Hepatocyte (in vitro differentiated cells): Measurements from ENCODE around the gene EFNB1. TPM values are rescaled to one million over a fixed set of nuclear protein-coding genes. Genes with fewer than 3 reads are reported as not detected.

ENCODE experiments used
- DNase-seq: peaks from one replicate; pipeline ENCODE4 v3.0.0-alpha.2; 2016; ENCODE audit warnings: low spot score
- H2AFZ ChIP-seq: fragments of 200-600 bp; sonication (generic); 2 replicates; pipeline ENCODE4 v1.6.0; 2016; ENCODE audit warnings: antibody characterized with exemption, mild to moderate bottlenecking
- H3K27ac ChIP-seq: fragments of 200-600 bp; sonication (generic); 2 replicates; pipeline ENCODE4 v1.5.1; 2016; ENCODE audit warnings: mild to moderate bottlenecking
- H3K27me3 ChIP-seq: fragments of 200-600 bp; sonication (generic); 2 replicates; pipeline ENCODE4 v1.6.1; 2016
- H3K36me3 ChIP-seq: fragments of 200-600 bp; sonication (generic); replicated peaks from 2 replicates; pipeline ENCODE4 v1.5.1; 2016; ENCODE audit warnings: low read depth; ENCODE audit not compliant: insufficient read depth
- H3K4me1 ChIP-seq: fragments of 200-600 bp; sonication (generic); 2 replicates; pipeline ENCODE4 v1.5.1; 2016; ENCODE audit warnings: mild to moderate bottlenecking, moderate library complexity; ENCODE audit not compliant: insufficient read depth
- H3K4me2 ChIP-seq: fragments of 200-600 bp; sonication (generic); 2 replicates; pipeline ENCODE4 v1.6.0; 2016
- H3K4me3 ChIP-seq: fragments of 200-600 bp; sonication (generic); 2 replicates; pipeline ENCODE4 v1.5.1; 2016; ENCODE audit warnings: mild to moderate bottlenecking
- H3K79me2 ChIP-seq: fragments of 200-600 bp; sonication (generic); 2 replicates; pipeline ENCODE4 v1.6.0; 2017; ENCODE audit warnings: mild to moderate bottlenecking
- H3K9me2 ChIP-seq: fragments of 200-600 bp; sonication (generic); replicated peaks from 2 replicates; pipeline ENCODE4 v1.6.0; 2017; ENCODE audit warnings: mild to moderate bottlenecking; ENCODE audit not compliant: insufficient read depth
- H3K9me3 ChIP-seq: fragments of 200-600 bp; sonication (generic); 2 replicates; pipeline ENCODE4 v1.5.1; 2016; ENCODE audit warnings: low read depth, mild to moderate bottlenecking
- H4K20me1 ChIP-seq: fragments of 200-600 bp; sonication (generic); 2 replicates; pipeline ENCODE4 v1.6.0; 2016; ENCODE audit warnings: mild to moderate bottlenecking; ENCODE audit not compliant: insufficient read depth, poor library complexity, severe bottlenecking
- CTCF ChIP-seq: fragments of 200-600 bp; sonication (generic); IDR thresholded peaks from 2 replicates; pipeline ENCODE4 v1.5.1; 2016; ENCODE audit warnings: antibody characterized with exemption, mild to moderate bottlenecking; ENCODE audit not compliant: poor library complexity
- EZH2 ChIP-seq: fragments of 200-600 bp; sonication (generic); IDR thresholded peaks from 2 replicates; pipeline ENCODE4 v1.6.1; 2016; ENCODE audit warnings: antibody characterized with exemption, mild to moderate bottlenecking, borderline replicate concordance
- EZH2phosphoT487 ChIP-seq: fragments of 200-600 bp; sonication (generic); IDR thresholded peaks from one replicate; pipeline ENCODE4 v1.6.1; 2018; ENCODE audit warnings: antibody characterized with exemption, mild to moderate bottlenecking, low read depth, moderate library complexity; ENCODE audit not compliant: unreplicated experiment, severe bottlenecking
- WGBS: methylation state at CpG from one replicate; pipeline ENCODE4 v1.1.6; 2016; ENCODE audit warnings: low lambda C conversion rate; ENCODE audit errors: missing lambda C conversion rate; 5-methylcytosine and 5-hydroxymethylcytosine counted together
- polyA plus RNA-seq: library from polyadenylated mRNA; unstranded; fragments of >200 nt; fragmentation: Nextera tagmentation; extraction: Ambion mirVana; gene quantifications from 2 replicates; pipeline ENCODE4 v1.2.1, GENCODE V29; 2016
- total RNA-seq: library from RNA; depleted of rRNA; stranded (reverse); fragments of >200 nt; gene quantifications from 2 replicates; pipeline ENCODE4 v1.2.3, GENCODE V29; 2014

EFNB1 gene
- total and polyA plus RNA-seq, 2 experiments from 2014 or later: 35.1 to 46.4 TPM

GRCh38 chrX:68801737-68802290 is 27.0 kb upstream of the EFNB1 start:
- WGBS: 67% methylated on average over 4 of the region's 4 CpGs
- DNase-seq: no peak

GRCh38 chrX:68807818-68808217 is 21.0 kb upstream of the EFNB1 start:
- Histone ChIP-seq H3K4me2 (no peak overlapping the region), H3K9me3 (no peaks in the 10 kb centered on the region), H2AFZ (no peak overlapping the region), H3K79me2 (no peaks in the 10 kb centered on the region), H4K20me1 (no peaks in the 10 kb centered on the region), H3K4me1 (no peaks in the 10 kb centered on the region), H3K4me3 (no peak overlapping the region), H3K27me3 (no peaks in the 10 kb centered on the region), H3K36me3 (no peaks in the 10 kb centered on the region), H3K9me2 (no peaks in the 10 kb centered on the region), H3K27ac (no peak overlapping the region)
- WGBS: 20% methylated on average over 3 of the region's 3 CpGs
- TF ChIP-seq CTCF: peak; percentile 37
- TF ChIP-seq EZH2: no peak
- TF ChIP-seq EZH2phosphoT487: no peak
- DNase-seq: peak; percentile 40

More at GRCh38 chrX:68801737-68802290, 27.0 kb upstream of the EFNB1 start:
- no peak overlapping the region for H3K4me2 ChIP-seq
- no peaks in the 10 kb centered on the region for H3K27me3 ChIP-seq
- H2AFZ ChIP-seq: no peak overlapping the region
- no peaks in the 10 kb centered on the region for H3K79me2 ChIP-seq
- H3K9me3 ChIP-seq: no peaks in the 10 kb centered on the region
- no peaks in the 10 kb centered on the region for H3K9me2 ChIP-seq
- H3K4me3 ChIP-seq: no peak overlapping the region
- no peaks in the 10 kb centered on the region for H4K20me1 ChIP-seq
- no peaks in the 10 kb centered on the region for H3K36me3 ChIP-seq
- H3K27ac ChIP-seq: no peak overlapping the region
- TF ChIP-seq EZH2 (no peak), EZH2phosphoT487 (no peak), CTCF (no peak)
- H3K4me1 ChIP-seq: no peaks in the 10 kb centered on the region

- no peaks in the 10 kb centered on the region for H3K27me3 ChIP-seq
- no peaks in the 10 kb centered on the region for H4K20me1 ChIP-seq
- no peaks in the 10 kb centered on the region for H3K9me3 ChIP-seq
- H3K9me2 ChIP-seq: no peaks in the 10 kb centered on the region
- no peak overlapping the region for H3K4me2 ChIP-seq
- no peak overlapping the region for H3K4me3 ChIP-seq
- no peaks in the 10 kb centered on the region for H3K79me2 ChIP-seq
- no peaks in the 10 kb centered on the region for H3K4me1 ChIP-seq
- H2AFZ ChIP-seq: no peak overlapping the region
- TF ChIP-seq CTCF (peak; percentile 31), EZH2phosphoT487 (no peak)
- H3K36me3 ChIP-seq: no peaks in the 10 kb centered on the region
- 68% methylated on average over 6 of the region's 6 CpGs for WGBS
- no peak overlapping the region for H3K27ac ChIP-seq
- DNase-seq: no peak
These were observed 20.0 kb upstream of the EFNB1 start for GRCh38 chrX:68808686-68809357.
